Liver (tissue), 9 donors: ENCODE results near the gene LMF1. TPM values are rescaled to one million over a fixed set of nuclear protein-coding genes. Genes with fewer than 3 reads are reported as not detected.

Source experiments
- DNase-seq: peaks from one replicate; pipeline ENCODE4 v3.0.0-alpha.2; 2017; ENCODE audit warnings: low spot score
- H3K27ac ChIP-seq, 2 donors: one replicate each; pipeline ENCODE4 v1.7.0; 2013; ENCODE audit warnings: inconsistent platforms in 2 of 2, low read length in 2 of 2, control low read depth in 1 of 2, low read depth in 1 of 2, mild to moderate bottlenecking in 1 of 2
- H3K27me3 ChIP-seq, 4 donors: one replicate each; pipeline versions ENCODE4 v1.6.1 to v1.7.0; 2013; ENCODE audit warnings: low read length in 3 of 4, inconsistent platforms in 1 of 4, mild to moderate bottlenecking in 1 of 4, moderate library complexity in 1 of 4; ENCODE audit not compliant: control insufficient read depth in 4 of 4, insufficient read depth in 4 of 4
- H3K36me3 ChIP-seq, 4 donors: one replicate each; pipeline versions ENCODE4 v1.6.1 to v1.7.0; 2013; ENCODE audit warnings: low read length in 3 of 4, mild to moderate bottlenecking in 3 of 4, low read depth in 1 of 4, moderate library complexity in 1 of 4; ENCODE audit not compliant: control insufficient read depth in 4 of 4, insufficient read depth in 3 of 4
- H3K4me1 ChIP-seq, 4 donors: one replicate each; pipeline versions ENCODE4 v1.6.1 to v1.7.0; 2013; ENCODE audit warnings: low read length in 3 of 4, mild to moderate bottlenecking in 3 of 4, moderate library complexity in 1 of 4; ENCODE audit not compliant: control insufficient read depth in 4 of 4, insufficient read depth in 4 of 4
- H3K4me3 ChIP-seq, 3 donors: one replicate each; pipeline versions ENCODE4 v1.6.1 to v1.7.0; 2013; ENCODE audit warnings: low read length in 3 of 3, control low read depth in 1 of 3, low read depth in 1 of 3, mild to moderate bottlenecking in 1 of 3
- H3K9ac ChIP-seq, 2 donors: one replicate each; pipeline ENCODE4 v1.7.0; 2013; ENCODE audit warnings: low read length in 2 of 2, mild to moderate bottlenecking in 2 of 2, moderate library complexity in 2 of 2, control low read depth in 1 of 2, low read depth in 1 of 2
- H3K9me3 ChIP-seq, 4 donors: one replicate each; pipeline versions ENCODE4 v1.6.1 to v1.7.0; 2013; ENCODE audit warnings: low read length in 3 of 4; ENCODE audit not compliant: control insufficient read depth in 4 of 4
- ATF3 ChIP-seq: IDR thresholded peaks from 2 replicates; pipeline ENCODE4 v1.6.1; 2016; ENCODE audit warnings: antibody characterized with exemption
- CTCF ChIP-seq: fragments of 150-350 bp; IDR thresholded peaks from 2 replicates; pipeline ENCODE4 v1.5.1; 2017; ENCODE audit warnings: improper control_type of control experiment, low read depth, low read length; ENCODE audit not compliant: missing input control
- EGR1 ChIP-seq, 2 donors: IDR thresholded peaks; 2 replicates each; pipeline ENCODE4 v1.6.1; 2016 to 2018; ENCODE audit warnings: antibody characterized with exemption in 2 of 2, low read depth in 2 of 2
- FOXA1 ChIP-seq: IDR thresholded peaks from 2 replicates; pipeline ENCODE4 v1.6.1; 2016; ENCODE audit warnings: antibody characterized with exemption
- FOXA2 ChIP-seq: IDR thresholded peaks from 2 replicates; pipeline ENCODE4 v1.6.1; 2016; ENCODE audit warnings: antibody characterized with exemption
- GABPA ChIP-seq, 2 donors: IDR thresholded peaks in 1 of 2; conservative IDR thresholded peaks in 1 of 2; 2 replicates each; pipeline ENCODE4 v1.6.1; 2016; ENCODE audit warnings: antibody characterized with exemption in 2 of 2, mild to moderate bottlenecking in 1 of 2, moderate library complexity in 1 of 2
- HNF4A ChIP-seq, 2 donors: conservative IDR thresholded peaks; 2 replicates each; pipeline ENCODE4 v1.6.1; 2016; ENCODE audit warnings: antibody characterized with exemption in 2 of 2, mild to moderate bottlenecking in 2 of 2
- HNF4G ChIP-seq: IDR thresholded peaks from 2 replicates; pipeline ENCODE4 v1.6.1; 2016; ENCODE audit warnings: antibody characterized with exemption
- JUND ChIP-seq, 2 donors: IDR thresholded peaks; 2 replicates each; pipeline ENCODE4 v1.6.1; 2016; ENCODE audit warnings: antibody characterized with exemption in 2 of 2
- MAX ChIP-seq: IDR thresholded peaks from 2 replicates; pipeline ENCODE4 v1.6.1; 2016; ENCODE audit warnings: antibody characterized with exemption
- NR2F2 ChIP-seq: IDR thresholded peaks from 2 replicates; pipeline ENCODE4 v1.6.1; 2016; ENCODE audit warnings: antibody characterized with exemption
- RAD21 ChIP-seq, 2 donors: IDR thresholded peaks; 2 replicates each; pipeline ENCODE4 v1.6.1; 2016; ENCODE audit warnings: antibody characterized with exemption in 2 of 2, mild to moderate bottlenecking in 2 of 2
- RXRA ChIP-seq, 2 donors: IDR thresholded peaks; 2 replicates each; pipeline ENCODE4 v1.6.1; 2017 to 2018; ENCODE audit warnings: antibody characterized with exemption in 2 of 2, mild to moderate bottlenecking in 1 of 2
- SP1 ChIP-seq: IDR thresholded peaks from 2 replicates; pipeline ENCODE4 v1.6.1; 2018; ENCODE audit warnings: antibody characterized with exemption, mild to moderate bottlenecking
- TAF1 ChIP-seq: conservative IDR thresholded peaks from 2 replicates; pipeline ENCODE4 v1.6.1; 2016; ENCODE audit warnings: antibody characterized with exemption, mild to moderate bottlenecking
- YY1 ChIP-seq: IDR thresholded peaks from 2 replicates; pipeline ENCODE4 v1.6.1; 2016; ENCODE audit warnings: antibody characterized with exemption, mild to moderate bottlenecking
- WGBS: extraction: QIAGEN DNeasy Blood & Tissue Kit; methylation state at CpG from one replicate; pipeline ENCODE4 v1.1.7; 2013; 5-methylcytosine and 5-hydroxymethylcytosine counted together
- polyA plus RNA-seq, 2 donors: library from polyadenylated mRNA; stranded (reverse) in 1 of 2; unstranded in 1 of 2; fragments of 200-250 nt in 1 of 2; fragments of >200 nt in 1 of 2; fragmentation: Nextera tagmentation in 1 of 2; extraction: Ambion mirVana in 1 of 2; gene quantifications; one replicate each; pipeline versions ENCODE4 v1.2.1 to v1.2.3, GENCODE V29; 2013 to 2015
- total RNA-seq, 2 donors: library from RNA; depleted of rRNA; stranded (reverse); fragments of >200 nt; gene quantifications; one replicate each; pipeline ENCODE4 v1.2.3, GENCODE V29; 2014
- TF ChIP-seq, protein P1 (sequence below): IDR thresholded peaks from 2 replicates; pipeline ENCODE4 v1.6.1; 2016; ENCODE audit warnings: antibody characterized with exemption, mild to moderate bottlenecking
- TF ChIP-seq, protein P2 (sequence below): IDR thresholded peaks from 2 replicates; pipeline ENCODE4 v1.6.1; 2016; ENCODE audit warnings: antibody characterized with exemption
- donor health status: healthy.
- donor health status: healthy.
- donor health status: healthy.
- donor health status: healthy.
- donor health status: healthy.

LMF1 gene
- total and polyA plus RNA-seq, 4 donors: 8.8 to 24.3 (median 12.6) TPM

DNA sequence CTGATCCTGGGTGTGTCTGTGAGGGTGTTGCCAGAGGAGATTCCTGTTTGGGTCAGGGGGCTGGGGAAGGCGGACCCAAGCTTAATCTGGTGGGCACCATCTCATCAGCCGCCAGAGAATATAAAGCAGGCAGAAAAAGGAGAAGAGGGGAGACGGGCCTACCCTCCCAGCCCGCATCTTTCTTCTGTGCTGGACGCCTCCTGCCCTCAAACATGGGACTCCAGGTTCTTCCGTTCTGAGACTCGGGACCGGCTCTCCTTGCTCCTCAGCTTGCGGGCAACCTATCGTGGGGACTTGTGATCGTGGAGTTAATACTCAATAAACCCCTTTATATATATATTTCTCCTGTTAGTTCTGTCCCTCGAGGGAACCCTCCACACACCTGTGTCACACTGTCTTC lies 64.5 kb downstream of the LMF1 start (continued):
- TF ChIP-seq, protein P1, sequence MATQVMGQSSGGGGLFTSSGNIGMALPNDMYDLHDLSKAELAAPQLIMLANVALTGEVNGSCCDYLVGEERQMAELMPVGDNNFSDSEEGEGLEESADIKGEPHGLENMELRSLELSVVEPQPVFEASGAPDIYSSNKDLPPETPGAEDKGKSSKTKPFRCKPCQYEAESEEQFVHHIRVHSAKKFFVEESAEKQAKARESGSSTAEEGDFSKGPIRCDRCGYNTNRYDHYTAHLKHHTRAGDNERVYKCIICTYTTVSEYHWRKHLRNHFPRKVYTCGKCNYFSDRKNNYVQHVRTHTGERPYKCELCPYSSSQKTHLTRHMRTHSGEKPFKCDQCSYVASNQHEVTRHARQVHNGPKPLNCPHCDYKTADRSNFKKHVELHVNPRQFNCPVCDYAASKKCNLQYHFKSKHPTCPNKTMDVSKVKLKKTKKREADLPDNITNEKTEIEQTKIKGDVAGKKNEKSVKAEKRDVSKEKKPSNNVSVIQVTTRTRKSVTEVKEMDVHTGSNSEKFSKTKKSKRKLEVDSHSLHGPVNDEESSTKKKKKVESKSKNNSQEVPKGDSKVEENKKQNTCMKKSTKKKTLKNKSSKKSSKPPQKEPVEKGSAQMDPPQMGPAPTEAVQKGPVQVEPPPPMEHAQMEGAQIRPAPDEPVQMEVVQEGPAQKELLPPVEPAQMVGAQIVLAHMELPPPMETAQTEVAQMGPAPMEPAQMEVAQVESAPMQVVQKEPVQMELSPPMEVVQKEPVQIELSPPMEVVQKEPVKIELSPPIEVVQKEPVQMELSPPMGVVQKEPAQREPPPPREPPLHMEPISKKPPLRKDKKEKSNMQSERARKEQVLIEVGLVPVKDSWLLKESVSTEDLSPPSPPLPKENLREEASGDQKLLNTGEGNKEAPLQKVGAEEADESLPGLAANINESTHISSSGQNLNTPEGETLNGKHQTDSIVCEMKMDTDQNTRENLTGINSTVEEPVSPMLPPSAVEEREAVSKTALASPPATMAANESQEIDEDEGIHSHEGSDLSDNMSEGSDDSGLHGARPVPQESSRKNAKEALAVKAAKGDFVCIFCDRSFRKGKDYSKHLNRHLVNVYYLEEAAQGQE: no peak
- TF ChIP-seq HNF4A (conservative IDR thresholded peaks at IDR 0.05): no peak
- no peak for TF ChIP-seq ATF3
- TF ChIP-seq NR2F2: no peak

DNA sequence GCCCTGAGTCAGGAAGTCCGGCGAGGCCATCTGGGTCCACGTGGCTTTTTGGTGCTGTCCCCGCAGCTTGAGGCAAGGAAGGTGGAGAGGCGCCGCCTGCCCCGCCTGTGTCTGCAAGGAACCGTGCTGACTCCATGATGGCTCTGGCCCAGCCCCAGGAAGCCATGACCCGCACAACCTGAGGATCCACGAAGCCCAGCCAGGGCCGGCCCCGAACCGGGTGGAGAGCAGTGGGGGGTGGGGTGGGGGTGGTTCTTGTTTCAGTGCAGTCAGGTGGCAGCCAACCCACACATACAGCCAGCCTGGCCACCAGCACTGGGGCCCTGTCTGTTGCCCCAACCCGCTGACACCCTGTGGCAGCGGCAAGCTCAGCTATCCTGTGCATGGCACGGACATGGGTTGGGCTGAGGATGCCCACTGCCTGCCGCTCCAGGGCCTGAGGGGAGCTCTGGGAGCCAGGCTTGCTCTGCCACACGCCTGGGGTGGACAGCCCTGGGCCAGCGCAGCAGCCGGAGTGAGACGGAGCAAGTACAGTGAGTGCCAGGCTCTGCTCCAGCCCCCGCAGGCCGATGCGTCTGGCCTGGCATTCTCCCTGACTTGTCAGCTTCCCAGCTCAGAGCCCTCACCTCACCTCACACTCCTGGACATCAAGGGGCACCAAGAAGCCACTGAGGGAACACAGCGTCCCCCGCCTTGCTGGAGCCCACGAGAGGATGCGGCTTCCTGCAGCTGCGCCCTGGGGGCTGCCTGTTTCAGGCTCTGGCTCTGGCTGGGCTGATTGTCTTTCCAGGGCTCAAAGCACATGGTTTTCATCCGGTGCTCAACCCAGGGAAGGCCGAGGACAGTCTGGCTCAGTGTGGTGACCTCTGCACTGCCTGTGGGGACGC lies 68.8 kb downstream of the LMF1 start:
- Histone ChIP-seq H3K4me1 (no peaks in the 10 kb centered on the region), H3K36me3 (peaks cover 0 to 10% (median 0%) of the 10 kb centered on the region in 4 donors), H3K27me3 (no peaks in the 10 kb centered on the region), H3K4me3 (no peak overlapping the region), H3K9me3 (peaks cover 0 to 2% (median 0%) of the 10 kb centered on the region in 4 donors), H3K9ac (no peak overlapping the region), H3K27ac (no peak overlapping the region)
- no peak for DNase-seq
- 88% methylated on average over 32 of the region's 32 CpGs for WGBS
- TF ChIP-seq FOXA1 (no peak), CTCF (no peak), TAF1 (no peak), EGR1 (IDR thresholded peaks at IDR 0.05; ENCODE audit: low read depth in 2 of 2) (no peak), ATF3 (no peak), FOXA2 (no peak), NR2F2 (no peak), HNF4G (no peak), JUND (IDR thresholded peaks at IDR 0.05) (no peak), GABPA (IDR thresholded peaks at IDR 0.05 in 1 of 2, conservative IDR thresholded peaks at IDR 0.05 in 1 of 2) (no peak), SP1 (no peak), RXRA (IDR thresholded peaks at IDR 0.05) (no peak), MAX (no peak), YY1 (no peak), RAD21 (IDR thresholded peaks at IDR 0.05) (no peak), HNF4A (conservative IDR thresholded peaks at IDR 0.05) (no peak)
- TF ChIP-seq, protein P1: no peak
- TF ChIP-seq, protein P2, sequence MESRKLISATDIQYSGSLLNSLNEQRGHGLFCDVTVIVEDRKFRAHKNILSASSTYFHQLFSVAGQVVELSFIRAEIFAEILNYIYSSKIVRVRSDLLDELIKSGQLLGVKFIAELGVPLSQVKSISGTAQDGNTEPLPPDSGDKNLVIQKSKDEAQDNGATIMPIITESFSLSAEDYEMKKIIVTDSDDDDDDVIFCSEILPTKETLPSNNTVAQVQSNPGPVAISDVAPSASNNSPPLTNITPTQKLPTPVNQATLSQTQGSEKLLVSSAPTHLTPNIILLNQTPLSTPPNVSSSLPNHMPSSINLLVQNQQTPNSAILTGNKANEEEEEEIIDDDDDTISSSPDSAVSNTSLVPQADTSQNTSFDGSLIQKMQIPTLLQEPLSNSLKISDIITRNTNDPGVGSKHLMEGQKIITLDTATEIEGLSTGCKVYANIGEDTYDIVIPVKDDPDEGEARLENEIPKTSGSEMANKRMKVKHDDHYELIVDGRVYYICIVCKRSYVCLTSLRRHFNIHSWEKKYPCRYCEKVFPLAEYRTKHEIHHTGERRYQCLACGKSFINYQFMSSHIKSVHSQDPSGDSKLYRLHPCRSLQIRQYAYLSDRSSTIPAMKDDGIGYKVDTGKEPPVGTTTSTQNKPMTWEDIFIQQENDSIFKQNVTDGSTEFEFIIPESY: no peak
